Activated CD4-positive, alpha-beta T cell treated with anti-CD3 and anti-CD28 coated beads, Interleukin-2, Interleukin-4, amounts not matched to agents 100 ng/mL and 50 ng/mL, durations not matched to agents 16 hours and 8 hours (primary cell): ENCODE measurements around the gene NPHP4.
A peak's percentile ranks its signal among the peaks of the same experiment; 100 is the strongest.

Experiments
- DNase-seq: peaks from one replicate; pipeline ENCODE4 v3.0.0-alpha.2; 2020; ENCODE audit warnings: low spot score

NPHP4 gene

DNA sequence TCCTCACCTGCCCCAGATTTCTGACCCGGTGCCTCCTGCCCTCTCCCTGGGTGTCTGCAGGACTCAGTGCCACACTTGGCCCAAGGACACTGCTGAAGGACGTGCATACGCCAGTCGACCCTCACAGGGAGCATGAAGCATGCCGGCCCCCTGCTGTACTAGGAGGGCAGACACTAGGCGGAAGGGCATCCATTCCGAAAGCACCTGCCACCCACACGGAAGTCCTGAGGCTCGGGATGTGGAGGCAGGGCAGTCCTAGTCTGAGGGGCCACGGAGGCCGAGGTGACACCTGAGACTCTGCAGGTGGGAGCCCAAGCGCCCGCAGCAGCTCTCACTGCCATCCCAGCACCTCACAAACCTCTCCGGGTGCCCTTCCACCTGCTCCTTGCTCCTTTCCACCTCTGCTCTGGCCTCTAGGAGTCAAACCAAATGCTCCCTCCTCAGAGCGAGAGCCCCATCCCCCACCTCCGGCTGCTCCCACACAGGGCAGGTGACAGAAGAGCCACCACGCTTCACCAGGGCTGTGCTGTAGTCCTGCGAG lies 2.4 kb downstream of the NPHP4 start:
- DNase-seq, result no peak

DNA sequence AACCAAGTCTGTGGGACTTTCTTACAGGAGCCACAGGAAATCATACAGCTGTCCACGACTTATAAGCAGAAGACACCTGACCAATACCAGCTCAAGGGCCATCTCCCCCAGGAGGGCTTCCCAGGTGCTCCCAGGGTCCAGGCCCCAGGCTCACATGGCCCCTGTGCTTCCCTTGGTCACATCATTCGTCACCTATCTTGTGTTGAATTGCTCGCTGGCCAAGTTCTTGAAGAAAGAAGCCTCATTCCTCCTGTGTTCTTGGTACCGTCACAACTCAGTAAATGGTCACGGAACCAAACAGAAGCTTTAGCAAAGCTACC lies 3.0 kb downstream of the NPHP4 start:
- DNase-seq, result no peak

DNA sequence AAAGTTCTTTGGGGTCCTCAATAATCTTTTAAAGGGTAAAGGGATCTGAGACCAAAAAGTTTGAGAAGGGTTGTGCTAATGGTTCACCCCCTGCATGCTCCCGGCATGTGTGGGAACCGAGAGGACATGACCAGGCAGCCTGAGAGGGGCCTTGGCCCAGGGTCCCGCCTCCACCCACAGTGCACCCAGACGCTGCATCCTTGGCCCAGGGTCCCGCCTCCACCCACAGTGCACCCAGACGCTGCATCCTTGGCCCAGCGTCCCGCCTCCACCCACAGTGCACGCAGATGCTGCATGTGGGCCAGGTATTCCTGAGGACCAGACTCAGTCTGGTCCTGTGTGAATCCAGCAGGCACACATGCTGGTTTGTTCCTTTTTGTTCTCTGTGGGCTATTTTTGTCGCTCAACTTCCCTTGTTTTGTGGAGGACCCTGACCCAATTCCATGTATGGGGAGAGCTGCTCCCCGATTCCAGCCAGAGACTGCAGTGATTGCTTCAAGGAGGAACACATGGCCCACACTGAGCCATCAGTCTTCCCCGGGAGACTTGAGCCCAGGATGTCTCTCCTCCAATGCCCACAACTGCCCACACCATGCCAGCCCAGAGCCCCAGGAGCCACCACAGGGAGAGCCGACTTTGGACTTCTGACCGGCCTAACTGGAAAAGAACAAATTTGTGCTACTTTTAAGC lies 3.5 kb downstream of the NPHP4 start:
- DNase-seq, result no peak

DNA sequence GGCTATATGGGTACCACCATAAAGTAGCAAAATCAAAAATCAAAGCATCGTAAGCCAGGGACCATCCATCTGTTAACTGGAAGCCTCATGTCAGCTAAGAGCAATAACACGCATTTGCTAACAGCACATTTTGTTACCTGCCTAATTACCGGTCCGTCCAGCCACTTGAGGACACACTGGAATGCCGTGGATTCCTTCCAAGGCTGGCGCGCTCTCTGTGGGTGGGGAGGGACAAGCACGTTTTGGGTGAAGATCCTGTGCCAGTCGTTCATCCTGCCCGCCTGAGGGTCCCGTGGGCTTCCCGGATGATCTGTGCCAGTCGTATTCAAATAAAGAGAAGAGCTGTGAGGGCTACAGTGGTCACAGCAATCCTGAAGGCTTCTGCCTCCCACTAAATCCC lies 6.2 kb downstream of the NPHP4 start:
- no peak for DNase-seq

DNA sequence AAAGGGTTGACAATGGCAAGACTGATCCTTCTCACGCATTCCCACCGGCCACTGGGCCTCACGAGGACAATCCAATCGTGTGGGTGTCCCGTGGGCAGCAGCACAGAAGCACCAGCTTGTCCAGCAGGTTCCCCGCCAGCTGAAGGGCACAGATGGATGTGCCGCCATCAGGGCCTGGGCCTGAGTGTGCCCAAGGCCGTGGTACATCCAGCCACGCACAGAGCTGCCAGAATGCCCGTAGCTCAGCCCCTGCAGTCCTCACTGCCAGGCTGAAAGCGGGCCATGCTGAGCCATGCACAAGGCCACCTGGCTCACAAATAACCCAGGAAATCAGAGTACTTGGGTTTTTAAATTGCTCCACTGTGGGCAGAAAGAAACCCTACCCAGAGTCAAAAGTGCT lies 7.0 kb downstream of the NPHP4 start:
- no peak for DNase-seq

DNA sequence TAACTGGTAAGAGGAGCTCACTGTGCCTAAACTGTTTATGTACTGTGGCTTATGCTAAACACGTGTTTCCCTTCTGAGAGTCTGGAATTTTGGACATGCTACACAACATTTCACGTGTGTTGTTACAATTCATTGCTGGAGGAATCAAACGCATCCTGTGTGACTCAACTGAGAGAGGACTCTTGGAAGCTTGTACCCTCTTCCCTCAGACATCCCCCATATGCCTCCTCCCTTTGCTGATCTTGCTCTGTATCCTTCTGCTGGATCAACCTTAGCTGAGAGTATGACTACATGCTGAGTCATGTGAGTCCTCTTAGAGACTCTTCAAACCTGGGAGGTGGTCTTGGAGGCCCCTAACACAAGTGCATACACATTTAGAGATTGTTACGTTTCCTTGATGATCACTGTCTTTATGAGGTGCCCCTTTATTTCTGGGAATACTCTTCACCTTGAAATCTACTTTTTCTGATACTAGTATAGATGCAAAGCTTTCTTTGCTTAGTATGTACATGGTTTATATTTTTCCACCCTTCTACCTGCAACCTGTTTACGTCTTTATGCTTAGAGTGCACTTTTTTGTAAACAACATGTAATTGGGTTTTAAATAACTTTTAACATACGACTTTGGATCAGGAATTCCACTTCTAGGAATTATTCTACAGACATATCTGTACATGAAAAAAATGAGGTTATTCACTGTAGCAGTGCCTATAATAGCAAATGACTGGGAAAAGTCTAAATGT lies 8.7 kb downstream of the NPHP4 start:
- no peak for DNase-seq

DNA sequence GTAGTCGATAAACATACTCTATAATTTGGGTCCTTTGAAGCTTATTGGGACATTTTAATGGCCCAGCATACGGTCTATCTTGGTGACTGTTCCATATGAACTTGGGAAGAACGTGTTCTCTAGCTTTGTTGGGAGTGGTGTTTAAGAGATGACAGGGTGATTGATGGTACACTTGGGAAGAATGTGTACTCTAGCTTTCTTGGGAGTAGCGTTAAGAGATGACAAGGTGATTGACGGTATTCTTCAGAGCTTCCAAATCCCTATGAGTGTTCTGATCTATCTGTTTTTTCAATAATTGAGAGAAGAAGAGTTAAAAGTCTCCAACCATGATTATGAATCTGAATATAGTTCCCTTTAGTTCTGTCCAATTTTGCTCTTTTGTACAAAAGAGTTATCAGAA lies 9.4 kb downstream of the NPHP4 start:
- DNase-seq, result no peak

DNA sequence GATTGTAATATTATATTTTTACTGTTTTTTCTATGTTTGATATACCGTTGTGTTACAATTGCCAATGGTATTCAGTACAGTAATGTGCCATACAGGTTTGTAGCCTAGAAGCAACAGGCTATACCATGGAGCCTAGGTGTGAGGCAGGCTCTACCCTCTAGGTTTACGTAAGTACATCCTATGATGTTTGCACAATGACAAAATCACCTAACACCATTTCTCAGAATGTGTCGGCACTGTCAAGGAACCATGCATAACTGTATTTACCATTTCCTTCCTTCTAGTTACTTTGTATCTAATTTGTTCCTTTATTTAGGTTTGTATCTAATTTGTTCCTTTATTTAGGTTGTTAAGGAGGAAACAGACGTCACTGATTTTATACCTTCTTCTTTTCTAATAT lies 9.9 kb downstream of the NPHP4 start:
- DNase-seq, result no peak

DNA sequence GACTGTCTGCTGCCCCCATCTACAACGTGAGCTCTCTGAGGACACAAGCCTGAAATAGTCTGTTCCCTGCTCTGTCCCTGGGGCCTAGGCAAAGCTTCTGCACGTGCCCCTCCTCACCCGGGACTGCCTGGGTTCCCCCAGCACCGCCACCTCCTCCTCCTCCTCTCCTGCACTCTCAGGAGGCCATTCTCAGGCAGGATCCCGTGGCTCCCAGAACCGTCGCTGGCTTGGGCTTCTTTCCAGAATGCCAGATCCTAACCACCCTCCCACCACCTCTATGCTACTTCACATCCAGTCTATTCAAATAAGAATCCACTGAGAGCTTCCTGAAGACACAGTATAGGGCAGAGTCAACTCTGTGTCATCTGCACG lies 11.2 kb downstream of the NPHP4 start:
- DNase-seq, result no peak

DNA sequence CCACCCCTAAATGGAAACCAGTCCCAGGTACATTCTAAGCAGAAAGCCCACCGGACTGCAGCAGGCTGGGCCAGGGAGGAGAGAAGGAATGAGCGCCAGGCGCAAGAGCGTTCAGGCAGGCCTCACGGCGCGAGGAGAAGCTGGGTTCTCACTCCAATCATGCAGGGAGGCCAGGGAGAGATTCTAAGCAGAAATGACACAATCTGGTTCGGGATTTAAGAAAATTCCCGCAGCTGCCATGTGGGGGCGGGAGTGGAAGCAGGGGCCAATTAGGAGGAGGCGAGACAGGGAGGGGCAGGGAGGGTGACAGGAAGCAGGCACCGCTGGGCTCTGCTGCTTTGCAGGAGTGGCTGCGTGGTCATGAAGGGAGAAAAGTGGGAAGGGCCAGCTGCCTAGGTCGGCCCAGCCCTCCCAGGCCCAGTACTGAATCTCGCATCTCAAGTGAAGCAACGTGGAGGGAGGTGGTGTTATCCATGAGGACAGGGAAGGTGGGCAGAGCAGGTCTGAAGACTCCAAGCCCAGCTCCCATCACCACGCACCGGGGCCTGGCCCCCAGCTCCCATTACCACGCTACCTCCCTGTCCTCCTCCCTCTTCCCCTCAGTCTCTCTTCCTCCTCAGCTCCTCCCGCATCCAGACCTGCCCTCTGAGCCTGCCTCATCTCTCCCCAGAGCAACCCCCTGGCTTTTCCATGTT lies 11.8 kb downstream of the NPHP4 start:
- no peak for DNase-seq

DNA sequence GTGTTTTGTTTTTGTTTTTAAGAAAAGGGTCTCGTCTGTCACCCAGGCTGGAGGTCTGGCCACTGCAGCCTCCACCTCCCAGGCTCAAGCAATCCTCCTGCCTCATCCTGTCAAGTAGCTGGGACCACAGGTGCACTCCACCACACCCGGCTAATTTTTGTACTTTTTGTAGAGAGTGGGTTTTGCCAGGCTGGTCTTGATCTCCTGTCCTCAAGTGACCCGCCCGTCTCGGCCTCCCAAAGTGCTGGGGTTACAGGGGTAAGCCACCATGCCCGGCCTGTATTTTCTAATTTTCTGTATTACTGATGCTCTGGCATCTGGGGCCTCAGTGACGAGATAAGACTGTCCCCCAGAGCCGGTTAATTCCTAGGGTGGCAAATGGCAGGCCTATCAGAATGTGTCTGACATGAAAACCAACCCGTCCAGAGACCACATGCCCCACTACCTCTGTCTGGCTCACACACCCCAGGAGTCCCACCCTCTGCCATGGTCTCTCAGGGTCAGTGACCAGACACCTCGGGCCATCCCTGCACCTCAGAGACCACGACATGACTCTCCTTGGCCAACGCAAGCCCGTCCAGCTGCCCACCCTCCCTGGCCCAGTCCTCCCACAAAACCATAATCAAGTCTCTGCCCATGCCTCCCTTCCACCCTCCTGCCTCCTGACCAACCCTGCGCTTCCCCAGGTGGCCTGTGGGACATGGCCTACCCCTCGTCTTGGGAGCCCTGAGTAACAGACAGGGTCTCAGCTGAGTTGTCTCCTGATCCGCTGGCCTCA lies 12.5 kb downstream of the NPHP4 start:
- no peak for DNase-seq

DNA sequence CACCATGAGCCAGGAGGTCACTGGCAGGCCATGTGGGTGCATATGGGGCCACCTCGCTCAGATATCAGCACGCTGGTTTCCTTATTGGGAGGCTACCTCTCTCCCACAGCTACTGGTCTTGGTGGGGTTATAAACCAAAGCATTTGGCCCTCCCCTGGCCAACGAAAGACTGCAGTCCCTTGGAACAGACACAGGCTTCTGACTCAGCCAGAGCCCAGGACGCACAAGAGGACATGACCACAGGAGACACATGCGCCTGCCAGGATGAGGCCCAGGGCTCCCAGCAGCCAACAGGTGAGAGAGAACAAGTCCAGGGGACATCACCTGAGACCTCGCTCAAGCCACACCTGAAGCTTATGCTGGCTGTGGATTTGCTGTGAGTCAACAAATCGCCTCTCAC lies 13.8 kb downstream of the NPHP4 start:
- DNase-seq, result no peak

DNA sequence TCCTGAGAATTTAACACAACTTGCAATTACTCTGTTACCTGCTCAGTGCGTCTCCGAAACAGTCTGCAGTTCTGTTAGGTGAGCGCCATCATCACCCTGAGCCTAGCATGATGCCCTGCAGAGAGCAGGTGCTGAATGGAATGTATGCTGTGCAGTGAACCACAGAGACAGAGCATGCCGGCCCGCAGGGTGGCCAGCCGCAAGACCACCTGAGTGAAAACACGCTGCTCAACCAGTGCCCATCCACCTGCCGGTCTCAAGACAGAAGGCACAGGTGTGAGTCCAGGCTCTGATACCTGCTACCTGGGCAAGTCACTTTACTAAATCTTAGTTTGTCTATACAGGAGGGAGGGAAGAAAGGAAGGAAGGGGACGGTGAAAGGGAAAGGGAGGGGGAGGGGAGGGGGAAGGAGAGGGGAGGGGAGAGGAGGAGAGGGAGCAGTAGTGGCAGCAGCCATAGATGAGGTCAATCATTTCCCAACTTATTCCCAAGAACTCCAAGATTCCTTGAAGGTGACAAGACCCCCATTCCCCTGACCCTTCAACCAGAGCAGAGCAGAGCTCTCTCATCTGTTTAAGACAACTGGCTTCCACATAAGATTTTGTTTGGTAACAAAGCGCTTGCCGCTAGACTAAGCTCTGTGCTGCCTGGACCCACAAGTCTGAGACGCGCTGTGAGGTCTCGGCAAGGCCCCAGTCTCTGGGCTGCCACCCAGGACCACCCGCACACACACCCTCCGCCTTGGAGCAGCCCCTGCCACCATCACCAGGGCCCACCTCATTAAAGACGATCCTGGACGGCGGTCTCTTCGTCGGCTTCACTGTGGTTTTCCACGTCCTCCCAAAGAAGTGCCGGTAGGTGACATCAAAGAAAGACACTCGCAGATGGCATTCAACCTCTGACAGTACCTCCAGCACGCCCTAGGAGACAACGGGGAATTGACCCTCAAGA lies 14.5 kb downstream of the NPHP4 start:
- DNase-seq, result no peak

DNA sequence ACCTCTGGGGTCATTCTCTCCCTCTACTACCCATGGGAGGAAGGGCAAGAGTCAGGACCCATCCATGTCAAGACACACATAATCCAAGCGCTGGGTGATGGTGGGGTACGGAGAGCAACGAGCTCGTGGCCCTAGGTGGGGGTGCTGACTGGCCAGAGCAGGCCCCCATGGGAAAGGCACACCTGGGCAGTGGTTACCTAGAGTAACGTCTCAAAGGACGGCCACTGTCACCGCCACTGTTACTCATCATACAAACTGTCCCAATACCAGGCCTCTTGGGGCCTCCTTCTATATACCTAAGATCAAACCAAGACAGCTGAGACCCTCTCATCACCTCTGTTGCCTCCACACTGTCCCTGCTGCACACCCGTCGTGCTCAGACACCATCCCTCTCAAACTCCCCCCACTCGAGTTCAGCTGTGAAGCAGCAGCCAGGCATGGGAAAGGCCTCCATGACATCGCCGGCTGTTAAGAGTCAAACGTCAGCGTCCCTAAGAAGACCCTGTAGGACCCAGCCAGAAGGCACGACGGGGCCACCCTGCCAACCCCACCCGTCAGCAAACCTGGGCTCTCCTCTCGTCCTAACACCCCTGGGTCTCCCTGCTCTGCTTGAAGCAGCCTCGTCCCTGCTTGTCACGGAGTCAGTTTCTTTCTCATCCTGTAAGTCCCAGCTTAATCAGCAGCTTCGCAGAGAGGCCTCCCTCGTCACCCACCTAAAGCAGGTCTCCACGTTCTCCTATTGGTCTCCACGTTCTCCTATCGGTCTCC lies 15.3 kb downstream of the NPHP4 start:
- no peak for DNase-seq

DNA sequence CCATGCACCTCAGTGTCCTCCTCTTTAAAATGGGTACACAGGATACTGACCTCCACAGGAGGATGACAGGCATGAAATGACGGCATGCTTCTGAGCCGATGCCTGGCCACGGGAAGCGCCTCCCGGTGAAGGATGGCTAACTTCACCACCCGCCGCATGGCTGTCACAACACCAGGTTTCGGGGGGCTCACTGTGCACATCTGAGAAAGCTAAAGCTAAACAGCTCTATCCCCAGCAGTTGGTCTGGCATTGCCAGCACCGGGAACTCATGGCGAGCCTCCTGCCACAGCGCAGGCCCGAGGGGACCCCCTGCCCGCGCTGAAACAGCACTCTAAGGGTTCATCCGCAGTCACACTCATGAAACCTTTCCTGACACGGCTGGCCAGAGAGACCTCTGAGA lies 16.0 kb downstream of the NPHP4 start:
- no peak for DNase-seq

DNA sequence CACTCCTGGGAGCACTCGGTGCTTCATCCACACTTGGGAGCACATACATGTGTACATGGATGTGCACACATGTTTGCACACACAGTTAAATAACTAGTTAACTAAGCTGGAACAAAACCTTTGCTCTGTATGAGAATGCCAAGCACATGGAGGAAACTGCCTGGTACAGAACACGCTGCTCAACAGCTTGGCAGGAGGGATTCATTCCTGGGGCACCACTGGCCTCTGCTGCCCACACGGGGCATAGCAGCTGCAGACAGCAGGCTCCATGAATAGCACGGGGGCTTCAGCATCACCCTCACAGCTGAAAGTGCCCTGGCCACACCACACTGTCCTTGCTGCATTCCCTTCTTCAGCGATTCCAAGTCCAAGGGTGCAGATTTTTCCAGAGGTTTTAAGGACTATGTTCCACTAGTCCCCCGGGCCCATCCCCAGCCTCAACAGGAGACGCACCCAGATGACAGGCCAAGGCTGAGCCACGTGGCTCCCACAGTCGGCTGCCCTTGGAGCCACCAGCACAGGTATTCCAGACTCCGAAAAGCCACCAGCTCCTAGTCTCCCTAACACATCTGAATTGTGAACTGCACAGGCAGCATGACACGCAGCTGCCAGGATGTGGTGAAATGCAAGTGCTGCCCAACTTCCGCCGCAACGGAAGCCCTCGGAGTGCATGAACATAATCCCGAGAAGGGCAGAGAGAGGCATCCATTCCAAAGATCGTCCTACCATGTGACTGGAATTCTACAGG lies 16.9 kb downstream of the NPHP4 start:
- peak; percentile 49 for DNase-seq

DNA sequence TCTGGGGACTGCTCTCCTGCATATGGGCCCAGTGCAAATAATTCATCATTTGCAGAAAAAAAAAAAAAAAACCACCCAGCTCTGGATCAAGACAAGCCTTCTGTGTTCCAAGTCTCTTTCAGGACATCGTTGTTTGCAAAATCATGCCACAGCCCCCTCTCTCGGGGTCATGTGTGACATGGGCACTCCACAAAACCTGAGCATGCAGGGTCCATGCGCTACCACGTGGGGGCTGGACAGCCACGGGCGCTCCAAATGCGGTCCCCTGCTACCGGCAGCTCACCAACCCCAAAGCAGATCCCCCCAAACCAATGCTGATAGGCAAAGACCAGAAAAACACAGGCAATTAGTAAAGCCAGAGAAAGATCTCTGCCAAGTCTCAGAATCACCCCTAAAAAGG lies 17.6 kb downstream of the NPHP4 start:
- DNase-seq, result no peak

DNA sequence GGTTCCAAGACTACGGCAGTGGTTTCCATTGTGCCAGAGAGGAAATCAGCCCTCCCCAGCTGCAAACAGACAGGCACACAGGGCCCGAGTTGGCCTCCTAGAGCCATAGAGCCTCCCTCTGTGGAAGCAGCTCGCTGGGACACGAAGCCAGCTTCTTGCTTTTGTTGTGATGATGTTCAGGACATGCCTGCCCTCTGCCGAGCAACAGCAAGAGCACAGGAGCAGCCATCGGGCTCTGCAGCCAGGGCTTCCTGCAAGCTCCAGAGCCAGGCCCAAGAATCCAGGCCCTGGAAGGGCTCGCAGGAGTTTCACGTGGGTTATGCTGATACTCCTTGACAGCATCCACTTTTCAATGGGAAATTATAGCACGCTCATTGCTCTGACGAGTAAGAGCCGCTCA lies 18.5 kb downstream of the NPHP4 start:
- no peak for DNase-seq

DNA sequence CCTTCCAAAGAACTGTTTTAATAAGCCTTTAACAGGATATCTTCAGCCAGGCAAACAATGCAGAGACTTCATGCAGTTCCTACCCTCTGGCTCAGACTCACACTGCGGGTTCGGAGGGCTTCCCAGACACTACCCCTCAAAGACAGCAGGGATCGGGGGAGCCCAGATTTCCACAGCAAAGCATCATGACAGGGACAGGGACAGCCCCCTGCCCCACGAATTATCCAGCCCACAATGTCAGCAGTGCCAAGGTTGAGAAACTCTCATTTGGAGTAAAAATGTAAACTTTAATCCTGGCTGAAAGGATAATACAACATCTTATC lies 20.1 kb downstream of the NPHP4 start:
- DNase-seq, result no peak
